ENCODE measurements around the gene KLK6.

The KLK6 gene

GRCh38 chr19:50982186-50982585 lies 12.8 kb upstream of the KLK6 start:
- 0 out of 3 replicates have a peak, but pooled peaks have one; percentile 37 for ATAC-seq (ENCODE audit: low read depth)
- no peak overlapping the region for H3K4me3 ChIP-seq (ENCODE audit: severe bottlenecking)
- H3K27me3 ChIP-seq (ENCODE audit: insufficient read depth, poor library complexity, severe bottlenecking): peaks cover 16% of the 10 kb centered on the region
- H3K36me3 ChIP-seq (ENCODE audit: low read depth): no peaks in the 10 kb centered on the region
- no peaks in the 10 kb centered on the region for H3K9me3 ChIP-seq (ENCODE audit: severe bottlenecking)
- H3K4me1 ChIP-seq (ENCODE audit: insufficient read depth, poor library complexity, severe bottlenecking): peaks cover 7% of the 10 kb centered on the region
- no peak overlapping the region for H3K27ac ChIP-seq (ENCODE audit: poor library complexity, severe bottlenecking)
- no peak for TF ChIP-seq CTCF (IDR thresholded peaks at IDR 0.05; ENCODE audit: poor library complexity, severe bottlenecking)
- no peak for DNase-seq (ENCODE audit: low spot score)

GRCh38 chr19:50981587-50982146 lies 12.3 kb upstream of the KLK6 start:
- peaks cover 7% of the 10 kb centered on the region for H3K4me1 ChIP-seq (ENCODE audit: insufficient read depth, poor library complexity, severe bottlenecking)
- ATAC-seq (ENCODE audit: low read depth): 0 out of 3 replicates have a peak, but pooled peaks have one; percentile 21
- no peak for TF ChIP-seq CTCF (IDR thresholded peaks at IDR 0.05; ENCODE audit: poor library complexity, severe bottlenecking)
- no peaks in the 10 kb centered on the region for H3K9me3 ChIP-seq (ENCODE audit: severe bottlenecking)
- H3K4me3 ChIP-seq (ENCODE audit: severe bottlenecking): no peak overlapping the region
- peaks cover 16% of the 10 kb centered on the region for H3K27me3 ChIP-seq (ENCODE audit: insufficient read depth, poor library complexity, severe bottlenecking)
- DNase-seq (ENCODE audit: low spot score): no peak
- H3K36me3 ChIP-seq (ENCODE audit: low read depth): no peaks in the 10 kb centered on the region
- no peak overlapping the region for H3K27ac ChIP-seq (ENCODE audit: poor library complexity, severe bottlenecking)

- no peak for TF ChIP-seq CTCF (IDR thresholded peaks at IDR 0.05; ENCODE audit: poor library complexity, severe bottlenecking)
- ATAC-seq (ENCODE audit: low read depth): no peak
- Histone ChIP-seq H3K27ac (ENCODE audit: poor library complexity, severe bottlenecking) (no peak overlapping the region), H3K4me1 (ENCODE audit: insufficient read depth, poor library complexity, severe bottlenecking) (peaks cover 11% of the 10 kb centered on the region), H3K4me3 (ENCODE audit: severe bottlenecking) (no peak overlapping the region), H3K36me3 (ENCODE audit: low read depth) (no peaks in the 10 kb centered on the region), H3K9me3 (ENCODE audit: severe bottlenecking) (no peaks in the 10 kb centered on the region), H3K27me3 (ENCODE audit: insufficient read depth, poor library complexity, severe bottlenecking) (peaks cover 11% of the 10 kb centered on the region)
- DNase-seq (ENCODE audit: low spot score): no peak
Measured at GRCh38 chr19:50980208-50980607, 10.8 kb upstream of the KLK6 start.

GRCh38 chr19:50979758-50980157 lies 10.4 kb upstream of the KLK6 start:
- no peak for ATAC-seq (ENCODE audit: low read depth)

More at GRCh38 chr19:50979758-50980157, 10.4 kb upstream of the KLK6 start:
- no peak for TF ChIP-seq CTCF (IDR thresholded peaks at IDR 0.05; ENCODE audit: poor library complexity, severe bottlenecking)
- H3K27ac ChIP-seq (ENCODE audit: poor library complexity, severe bottlenecking): no peak overlapping the region
- H3K27me3 ChIP-seq (ENCODE audit: insufficient read depth, poor library complexity, severe bottlenecking): peaks cover 7% of the 10 kb centered on the region
- H3K4me1 ChIP-seq (ENCODE audit: insufficient read depth, poor library complexity, severe bottlenecking): peaks cover 11% of the 10 kb centered on the region
- DNase-seq (ENCODE audit: low spot score): no peak
- H3K4me3 ChIP-seq (ENCODE audit: severe bottlenecking): no peak overlapping the region
- no peaks in the 10 kb centered on the region for H3K9me3 ChIP-seq (ENCODE audit: severe bottlenecking)
- H3K36me3 ChIP-seq (ENCODE audit: low read depth): no peaks in the 10 kb centered on the region

All from RWPE2 (cell line).